ENCODE data around the gene SERP2. TPM values are rescaled to one million over a fixed set of nuclear protein-coding genes. Genes with fewer than 3 reads are reported as not detected.
A peak's percentile ranks its signal among the peaks of the same experiment; 100 is the strongest.

SERP2 gene
- total and polyA plus RNA-seq, 2 donors (not counting 3 experiments of a cell fraction or from before 2014, with no cell fraction given) = 0.30 TPM; not detected in 1

DNA sequence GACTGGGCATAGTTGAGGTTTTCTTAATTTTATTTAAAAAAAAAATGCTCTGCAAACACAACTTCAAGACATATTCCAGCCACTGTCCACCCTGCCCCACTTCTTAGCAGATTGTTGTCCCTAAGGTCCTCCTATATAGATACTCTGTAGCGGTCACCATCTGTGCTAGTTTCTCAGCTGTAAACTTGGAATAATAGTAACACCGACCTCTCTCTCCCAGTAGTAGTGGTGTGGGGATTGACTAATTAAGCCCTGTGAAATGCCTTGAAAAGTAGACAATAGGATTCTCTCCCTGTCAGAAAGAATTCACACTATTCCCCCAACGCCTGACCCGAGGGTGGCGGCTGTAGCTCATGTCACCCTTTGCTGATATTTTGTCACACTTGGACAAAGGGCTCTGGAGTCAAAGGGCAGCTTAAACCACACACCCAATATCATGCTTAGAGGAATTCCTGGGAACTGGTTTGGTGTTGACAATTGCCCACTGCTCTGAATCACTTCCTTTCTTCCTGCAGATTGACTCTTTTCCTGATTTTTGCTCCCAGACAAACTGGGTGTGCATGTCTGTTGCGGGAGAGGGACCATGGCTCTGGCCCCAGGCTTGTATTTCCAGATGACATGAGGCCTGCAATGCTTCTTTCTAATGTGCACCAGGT is 9.2 kb upstream of the SERP2 start:
- no peaks in the 10 kb centered on the region for H3K9me3 ChIP-seq (replicated peaks; ENCODE audit: control insufficient read depth, insufficient read depth, low read length)
- dilution Hi-C loops (cut with MboI; ENCODE audit: extremely low pct_ligation_motif_present, low sequenced_read_pairs) = no loop called here
- H3K36me3 ChIP-seq (ENCODE audit: control insufficient read depth in 2 of 2, extremely low read depth in 1 of 2, insufficient read depth in 2 of 2, low read length in 2 of 2) = no peaks in the 10 kb centered on the region
- intact Hi-C loops (cut with micrococcal nuclease) = loop anchor here (1.0 to 5.0 kb wide), 7 partner anchors 51 to 393 kb away; no protein-coding TSS in a partner anchor
- DNase-seq (ENCODE audit: low read depth, low spot score) (peak; percentile 90), FAIRE-seq (peak; percentile 77)
- no peaks in the 10 kb centered on the region for H3K27me3 ChIP-seq (ENCODE audit: control insufficient read depth in 2 of 2, insufficient read depth in 2 of 2, low read length in 2 of 2)
- TSS peak; percentile 49 for BruUV-seq (replicated peaks)
- TF ChIP-seq JUN (IDR thresholded peaks at IDR 0.05; ENCODE audit: borderline replicate concordance, insufficient read depth, insufficient read length, low read depth) = peak; percentile 86
- TF ChIP-seq, protein P1, sequence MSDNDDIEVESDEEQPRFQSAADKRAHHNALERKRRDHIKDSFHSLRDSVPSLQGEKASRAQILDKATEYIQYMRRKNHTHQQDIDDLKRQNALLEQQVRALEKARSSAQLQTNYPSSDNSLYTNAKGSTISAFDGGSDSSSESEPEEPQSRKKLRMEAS (IDR thresholded peaks at IDR 0.05; ENCODE audit: insufficient read depth, insufficient read length) = no peak
- TF ChIP-seq, protein P2, sequence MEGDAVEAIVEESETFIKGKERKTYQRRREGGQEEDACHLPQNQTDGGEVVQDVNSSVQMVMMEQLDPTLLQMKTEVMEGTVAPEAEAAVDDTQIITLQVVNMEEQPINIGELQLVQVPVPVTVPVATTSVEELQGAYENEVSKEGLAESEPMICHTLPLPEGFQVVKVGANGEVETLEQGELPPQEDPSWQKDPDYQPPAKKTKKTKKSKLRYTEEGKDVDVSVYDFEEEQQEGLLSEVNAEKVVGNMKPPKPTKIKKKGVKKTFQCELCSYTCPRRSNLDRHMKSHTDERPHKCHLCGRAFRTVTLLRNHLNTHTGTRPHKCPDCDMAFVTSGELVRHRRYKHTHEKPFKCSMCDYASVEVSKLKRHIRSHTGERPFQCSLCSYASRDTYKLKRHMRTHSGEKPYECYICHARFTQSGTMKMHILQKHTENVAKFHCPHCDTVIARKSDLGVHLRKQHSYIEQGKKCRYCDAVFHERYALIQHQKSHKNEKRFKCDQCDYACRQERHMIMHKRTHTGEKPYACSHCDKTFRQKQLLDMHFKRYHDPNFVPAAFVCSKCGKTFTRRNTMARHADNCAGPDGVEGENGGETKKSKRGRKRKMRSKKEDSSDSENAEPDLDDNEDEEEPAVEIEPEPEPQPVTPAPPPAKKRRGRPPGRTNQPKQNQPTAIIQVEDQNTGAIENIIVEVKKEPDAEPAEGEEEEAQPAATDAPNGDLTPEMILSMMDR (IDR thresholded peaks at IDR 0.05; ENCODE audit: extremely low read depth in 1 of 2, insufficient read depth in 1 of 2, low read depth in 1 of 2, low read length in 2 of 2) = no peak
- TF ChIP-seq GATA2 (IDR thresholded peaks at IDR 0.05; ENCODE audit: insufficient read depth, insufficient read length, low read depth, low read length) = peak; percentile 68
- TF ChIP-seq POLR2AphosphoS5 (IDR thresholded peaks at IDR 0.05; ENCODE audit: insufficient read depth, low read depth, low read length) = peak; percentile 82
- peak; percentile 82 for TF ChIP-seq FOS (IDR thresholded peaks at IDR 0.05; ENCODE audit: borderline replicate concordance, insufficient read depth, low read length)
- peak; percentile 25 for TF ChIP-seq POLR2A (IDR thresholded peaks at IDR 0.05; ENCODE audit: low read depth, low read length)
- H3K79me2 ChIP-seq (ENCODE audit: control insufficient read depth, insufficient read depth, low read length) = no peaks in the 10 kb centered on the region
- H4K20me1 ChIP-seq (replicated peaks; ENCODE audit: control insufficient read depth, extremely low read depth, insufficient read depth, low read length) = no peaks in the 10 kb centered on the region
- ChIA-PET CTCF (interaction anchor here (0.6 to 2.8 kb wide), 7 partner anchors 9 to 321 kb away, joined by 3 to 8 read pairs (median 6); no protein-coding TSS in a partner anchor), POLR2A (interaction anchor here (0.8 to 1.1 kb wide), 3 partner anchors 71 to 175 kb away, joined by 3 read pairs; no protein-coding TSS in a partner anchor)
- peak overlapping the region; percentile 72 for H3K4me2 ChIP-seq (ENCODE audit: insufficient read depth, low read length)
- H3K4me1 ChIP-seq (ENCODE audit: control insufficient read depth, extremely low read depth, insufficient read depth, low read length) = peaks cover 51% of the 10 kb centered on the region
- peak overlapping the region; percentile 89 for H3K27ac ChIP-seq (ENCODE audit: insufficient read depth, low read depth, low read length)
- H3K9ac ChIP-seq (replicated peaks; ENCODE audit: extremely low read depth, insufficient read depth, low read length) = peak overlapping the region; percentile 61
- H3K9me1 ChIP-seq (replicated peaks; ENCODE audit: control insufficient read depth, extremely low read depth, insufficient read depth, low read length) = no peaks in the 10 kb centered on the region
- H2AFZ ChIP-seq (ENCODE audit: low read depth, low read length) = peak overlapping the region; percentile 58
- H3K4me3 ChIP-seq (replicated peaks in 1 of 3; ENCODE audit: insufficient read depth in 1 of 3, low read depth in 1 of 3, low read length in 3 of 3) = no peak overlapping the region

Data from endothelial cell of umbilical vein (primary cell).